GM12874 (cell line): ENCODE data around the gene TRAPPC5.

ENCODE experiments used
- TF ChIP-seq, protein P1 (sequence below): IDR thresholded peaks from 2 replicates; pipeline ENCODE4 v1.5.1; 2011; ENCODE audit warnings: low read depth, mild to moderate bottlenecking, control low read depth, low read length, moderate library complexity; ENCODE audit not compliant: insufficient read depth

Gene TRAPPC5

DNA sequence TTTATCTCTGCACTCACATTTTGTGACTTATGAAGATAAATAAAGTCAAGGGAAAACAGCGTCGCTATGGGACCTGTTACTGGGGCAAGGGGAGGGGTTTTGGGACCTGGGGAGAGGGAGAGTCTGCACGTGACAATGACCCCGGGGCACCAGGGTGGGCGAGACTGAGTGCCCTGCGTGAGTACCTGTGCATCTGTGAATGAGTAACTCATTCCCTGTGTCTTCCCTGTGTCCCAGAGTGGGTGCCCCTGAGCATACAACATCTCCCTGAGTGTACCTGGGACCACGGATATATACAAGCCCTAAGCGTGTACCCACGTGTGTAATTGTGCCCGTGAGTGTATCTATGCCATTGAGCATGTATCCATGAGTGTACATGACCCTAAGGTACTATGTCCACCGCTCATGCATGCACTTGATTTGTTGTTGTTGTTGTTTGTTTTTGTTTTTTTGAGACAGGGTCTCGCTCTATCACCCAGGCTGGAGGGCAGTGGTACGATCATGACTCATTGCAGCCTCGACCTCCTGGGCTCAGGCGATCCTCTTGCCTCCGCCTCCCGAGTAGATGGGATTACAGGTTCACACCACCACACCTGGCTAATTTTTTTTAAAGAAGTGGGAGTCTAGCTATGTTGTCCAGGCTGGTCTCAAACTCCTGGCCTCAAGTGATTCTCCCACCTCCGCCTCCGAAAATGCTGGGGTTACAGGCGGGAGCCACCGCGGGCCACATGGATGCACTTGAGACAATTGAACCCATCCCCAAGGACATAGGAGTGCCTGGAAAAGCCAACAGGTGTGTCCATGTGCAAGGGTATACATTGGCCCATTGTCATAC, 645 bp upstream of the TRAPPC5 start:
- TF ChIP-seq, protein P1, sequence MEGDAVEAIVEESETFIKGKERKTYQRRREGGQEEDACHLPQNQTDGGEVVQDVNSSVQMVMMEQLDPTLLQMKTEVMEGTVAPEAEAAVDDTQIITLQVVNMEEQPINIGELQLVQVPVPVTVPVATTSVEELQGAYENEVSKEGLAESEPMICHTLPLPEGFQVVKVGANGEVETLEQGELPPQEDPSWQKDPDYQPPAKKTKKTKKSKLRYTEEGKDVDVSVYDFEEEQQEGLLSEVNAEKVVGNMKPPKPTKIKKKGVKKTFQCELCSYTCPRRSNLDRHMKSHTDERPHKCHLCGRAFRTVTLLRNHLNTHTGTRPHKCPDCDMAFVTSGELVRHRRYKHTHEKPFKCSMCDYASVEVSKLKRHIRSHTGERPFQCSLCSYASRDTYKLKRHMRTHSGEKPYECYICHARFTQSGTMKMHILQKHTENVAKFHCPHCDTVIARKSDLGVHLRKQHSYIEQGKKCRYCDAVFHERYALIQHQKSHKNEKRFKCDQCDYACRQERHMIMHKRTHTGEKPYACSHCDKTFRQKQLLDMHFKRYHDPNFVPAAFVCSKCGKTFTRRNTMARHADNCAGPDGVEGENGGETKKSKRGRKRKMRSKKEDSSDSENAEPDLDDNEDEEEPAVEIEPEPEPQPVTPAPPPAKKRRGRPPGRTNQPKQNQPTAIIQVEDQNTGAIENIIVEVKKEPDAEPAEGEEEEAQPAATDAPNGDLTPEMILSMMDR = no peak

DNA sequence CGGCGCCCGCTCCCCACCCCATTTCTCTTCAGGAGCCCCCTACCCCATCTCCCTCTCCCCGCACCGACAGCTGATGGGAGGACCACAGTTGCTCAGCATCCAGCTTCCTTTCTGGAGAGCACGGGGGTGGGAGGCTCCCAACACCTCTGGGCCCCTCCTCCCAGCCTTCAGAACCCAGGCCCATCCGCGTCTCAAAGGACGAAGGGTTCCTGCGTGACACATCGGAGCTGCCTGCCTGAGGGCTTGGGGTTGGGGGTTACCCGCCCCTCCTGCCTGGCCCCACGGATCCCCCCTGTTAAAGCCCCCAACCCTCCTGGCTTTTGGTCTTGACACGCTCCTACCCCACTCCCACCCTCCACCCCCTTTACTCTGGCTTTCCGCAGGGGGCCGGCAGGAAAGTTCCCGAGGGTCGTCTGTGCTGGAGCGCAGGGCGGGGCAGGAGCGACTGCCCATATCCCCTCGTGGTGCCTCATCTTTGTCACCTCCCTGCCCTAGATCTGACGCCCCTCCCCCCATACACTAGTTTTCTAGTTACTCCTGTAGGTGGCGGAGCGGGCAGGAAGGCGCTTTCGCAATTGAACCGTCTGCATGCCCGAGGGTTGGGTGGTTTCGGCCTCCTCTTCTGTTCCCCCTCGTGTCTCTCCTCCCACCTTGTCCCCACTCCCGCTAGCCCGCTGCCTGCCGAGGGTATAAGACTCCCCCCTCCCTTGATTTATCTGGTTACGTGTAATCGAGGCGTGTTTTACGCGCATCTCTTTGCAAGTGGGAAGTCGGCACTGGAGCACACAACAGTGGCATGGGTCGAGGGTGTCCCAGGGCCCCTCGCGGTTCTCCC, 924 bp downstream of the TRAPPC5 start:
- TF ChIP-seq, protein P1 = peak; percentile 75

DNA sequence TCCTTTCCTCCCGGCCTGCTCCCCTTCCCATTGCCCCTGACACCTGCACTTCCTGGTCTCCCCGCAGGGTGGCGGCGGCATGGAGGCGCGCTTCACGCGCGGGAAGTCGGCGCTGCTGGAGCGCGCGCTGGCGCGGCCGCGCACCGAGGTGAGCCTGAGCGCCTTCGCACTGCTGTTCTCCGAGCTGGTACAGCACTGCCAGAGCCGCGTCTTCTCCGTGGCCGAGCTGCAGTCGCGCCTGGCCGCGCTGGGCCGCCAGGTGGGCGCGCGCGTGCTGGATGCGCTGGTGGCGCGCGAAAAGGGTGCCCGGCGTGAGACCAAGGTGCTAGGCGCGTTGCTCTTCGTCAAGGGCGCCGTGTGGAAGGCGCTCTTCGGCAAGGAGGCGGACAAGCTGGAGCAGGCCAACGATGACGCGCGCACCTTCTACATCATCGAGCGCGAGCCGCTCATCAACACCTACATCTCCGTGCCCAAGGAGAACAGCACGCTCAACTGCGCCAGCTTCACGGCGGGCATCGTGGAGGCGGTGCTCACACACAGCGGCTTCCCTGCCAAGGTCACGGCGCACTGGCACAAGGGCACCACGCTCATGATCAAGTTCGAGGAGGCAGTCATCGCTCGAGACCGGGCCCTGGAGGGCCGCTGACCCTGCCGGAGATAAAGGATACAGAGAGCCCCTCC, 1.7 kb downstream of the TRAPPC5 start:
- TF ChIP-seq, protein P1 = no peak

DNA sequence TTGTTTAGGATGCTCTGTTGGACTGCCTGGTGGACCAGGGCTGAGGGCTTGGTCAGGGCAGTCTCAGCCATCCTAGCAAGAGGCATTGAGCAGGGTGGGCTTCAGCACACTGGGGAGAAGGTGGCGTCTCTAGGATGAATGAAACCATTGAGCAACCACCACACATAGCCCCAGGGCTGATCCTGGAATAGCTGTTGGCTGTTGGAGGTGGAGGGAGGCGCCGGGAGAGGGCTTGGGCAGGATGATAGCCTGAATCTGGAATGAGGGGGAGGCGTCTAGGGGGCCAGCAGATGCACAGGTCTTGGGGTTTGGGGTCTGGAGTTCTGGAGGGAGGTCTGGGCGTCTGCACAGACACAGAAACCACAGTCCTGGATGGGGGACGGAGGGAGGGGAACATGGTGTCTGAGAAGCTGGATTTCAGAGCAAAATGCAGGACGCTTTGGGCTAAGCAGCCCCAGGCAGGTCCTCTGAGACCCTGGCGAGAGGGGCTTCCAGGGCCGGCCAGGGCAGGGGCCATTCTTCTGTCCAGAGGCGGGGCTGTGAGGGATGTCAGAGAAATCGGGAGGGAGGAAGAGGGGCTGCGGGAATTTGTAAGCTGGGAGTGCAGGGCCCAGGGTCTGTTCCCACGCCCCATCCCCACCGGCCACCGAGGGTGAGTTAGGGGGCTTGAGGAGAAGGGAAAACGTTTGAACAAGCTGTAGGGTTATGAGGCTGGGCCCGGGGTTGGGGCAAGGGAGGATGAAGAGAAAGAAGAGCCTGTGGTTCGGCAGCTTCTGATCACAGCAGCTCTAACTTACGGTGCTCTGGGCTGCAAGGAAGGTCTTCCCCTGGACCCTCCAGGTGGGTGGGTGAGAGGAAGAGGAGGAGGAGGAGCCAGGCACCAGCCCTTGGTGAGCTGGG, 5.2 kb downstream of the TRAPPC5 start:
- TF ChIP-seq, protein P1 = no peak

DNA sequence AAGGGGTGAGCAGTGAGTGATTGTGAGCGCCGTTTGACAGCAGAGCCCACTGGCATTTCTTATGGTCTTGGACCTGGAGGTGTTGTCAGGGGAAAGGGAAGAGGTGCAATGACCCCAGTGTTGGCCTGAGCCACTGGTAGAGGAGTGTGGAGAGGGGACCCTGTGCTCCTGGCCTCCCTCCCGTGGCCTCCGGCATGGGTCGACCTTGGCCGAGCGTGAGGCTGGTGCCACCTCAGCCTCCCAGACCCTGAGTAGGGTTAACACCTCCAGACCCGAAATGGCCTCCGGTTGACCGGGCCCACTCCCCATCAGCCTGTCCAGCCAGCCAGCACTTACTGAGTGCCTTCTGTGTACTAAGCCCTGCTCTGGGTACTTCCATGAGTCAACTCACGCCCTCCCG, 6.5 kb downstream of the TRAPPC5 start:
- TF ChIP-seq, protein P1 = no peak

DNA sequence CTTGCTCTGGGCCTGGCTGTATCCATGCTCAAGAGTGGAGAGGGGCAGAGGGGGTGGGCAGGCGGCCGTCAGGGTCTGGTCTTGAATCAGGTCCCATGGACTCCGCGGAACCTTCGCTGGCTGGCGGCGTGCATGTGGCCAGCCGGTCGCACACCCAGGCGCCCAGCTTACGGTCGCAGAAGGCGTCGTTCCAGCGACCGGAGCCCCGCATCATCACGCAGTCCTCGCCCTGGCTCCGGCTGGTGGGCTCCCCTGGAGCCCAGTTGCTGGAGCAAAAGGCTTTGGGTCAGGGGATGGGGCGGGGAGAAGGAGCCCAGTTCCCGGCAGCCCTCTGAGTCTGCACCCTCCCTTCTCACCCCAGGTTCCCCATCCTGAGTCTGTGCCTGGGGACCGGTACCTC, 8.5 kb downstream of the TRAPPC5 start:
- TF ChIP-seq, protein P1 = no peak
